ENCODE results near the gene ENTHD1. TPM values are rescaled to one million over a fixed set of nuclear protein-coding genes. Genes with fewer than 3 reads are reported as not detected.

The ENTHD1 gene
- total RNA-seq, 1 donor from 2014 or later: not detected

DNA sequence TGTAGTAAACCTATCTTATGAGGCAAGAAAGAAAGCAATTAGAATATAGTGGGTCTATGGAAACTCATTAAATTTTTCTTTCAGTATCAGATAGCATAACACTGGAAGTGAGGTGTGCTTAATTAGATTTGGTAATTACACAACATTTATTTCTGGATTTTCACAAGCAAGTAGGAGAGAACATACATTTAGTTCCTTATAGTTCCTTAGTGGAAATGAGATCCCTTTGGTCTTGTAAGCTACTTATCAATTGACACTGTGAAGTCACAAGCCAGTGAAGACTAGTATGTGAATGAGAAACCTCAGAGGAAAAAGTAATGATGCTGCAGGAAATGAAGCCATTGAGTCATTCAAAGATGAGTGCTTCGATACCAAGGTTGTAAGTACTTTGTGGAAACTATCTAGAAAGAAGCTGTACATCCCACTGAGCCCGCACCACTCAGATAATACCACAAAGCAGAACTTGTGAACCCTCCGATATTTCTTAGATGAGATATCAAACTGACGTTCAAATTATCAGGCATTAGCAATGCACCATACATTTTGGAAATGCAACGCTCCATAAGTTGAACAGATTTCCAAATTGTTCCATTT, 53.5 kb downstream of the ENTHD1 start:
- TF ChIP-seq, protein P1, sequence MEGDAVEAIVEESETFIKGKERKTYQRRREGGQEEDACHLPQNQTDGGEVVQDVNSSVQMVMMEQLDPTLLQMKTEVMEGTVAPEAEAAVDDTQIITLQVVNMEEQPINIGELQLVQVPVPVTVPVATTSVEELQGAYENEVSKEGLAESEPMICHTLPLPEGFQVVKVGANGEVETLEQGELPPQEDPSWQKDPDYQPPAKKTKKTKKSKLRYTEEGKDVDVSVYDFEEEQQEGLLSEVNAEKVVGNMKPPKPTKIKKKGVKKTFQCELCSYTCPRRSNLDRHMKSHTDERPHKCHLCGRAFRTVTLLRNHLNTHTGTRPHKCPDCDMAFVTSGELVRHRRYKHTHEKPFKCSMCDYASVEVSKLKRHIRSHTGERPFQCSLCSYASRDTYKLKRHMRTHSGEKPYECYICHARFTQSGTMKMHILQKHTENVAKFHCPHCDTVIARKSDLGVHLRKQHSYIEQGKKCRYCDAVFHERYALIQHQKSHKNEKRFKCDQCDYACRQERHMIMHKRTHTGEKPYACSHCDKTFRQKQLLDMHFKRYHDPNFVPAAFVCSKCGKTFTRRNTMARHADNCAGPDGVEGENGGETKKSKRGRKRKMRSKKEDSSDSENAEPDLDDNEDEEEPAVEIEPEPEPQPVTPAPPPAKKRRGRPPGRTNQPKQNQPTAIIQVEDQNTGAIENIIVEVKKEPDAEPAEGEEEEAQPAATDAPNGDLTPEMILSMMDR (IDR thresholded peaks at IDR 0.05; ENCODE audit: partially characterized antibody, unreplicated experiment): no peak
- no peaks in the 10 kb centered on the region for H3K9me3 Mint-ChIP-seq (ENCODE audit: unreplicated experiment)
- DNase-seq: no peak
- H3K27ac Mint-ChIP-seq (ENCODE audit: unreplicated experiment): no peak overlapping the region
- no peaks in the 10 kb centered on the region for H3K4me1 Mint-ChIP-seq (ENCODE audit: low read depth, unreplicated experiment)
- no peak overlapping the region for H3K4me3 Mint-ChIP-seq (ENCODE audit: unreplicated experiment)
- H3K36me3 Mint-ChIP-seq (ENCODE audit: unreplicated experiment): no peaks in the 10 kb centered on the region
- no peaks in the 10 kb centered on the region for H3K27me3 Mint-ChIP-seq (ENCODE audit: unreplicated experiment)

DNA sequence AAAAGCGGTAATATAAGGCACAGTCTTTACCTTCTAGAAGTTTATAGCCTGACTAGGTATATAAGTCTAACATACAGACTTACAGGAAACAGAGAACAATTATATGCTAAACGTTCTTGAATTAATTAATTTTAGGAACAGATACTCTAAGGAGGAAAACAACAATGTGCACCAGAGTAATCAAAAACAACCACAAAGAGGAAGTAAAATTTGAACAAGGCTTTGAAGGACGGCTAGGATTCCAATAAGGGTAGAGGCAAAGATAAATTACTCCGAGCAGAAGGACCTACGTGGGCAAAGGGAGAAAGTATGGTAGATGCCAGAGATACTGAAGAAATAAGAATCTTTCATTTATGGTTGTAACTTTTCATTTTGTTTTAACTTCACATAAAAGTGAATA, 54.4 kb downstream of the ENTHD1 start:
- no peak for DNase-seq
- Mint-ChIP-seq H3K27ac (ENCODE audit: unreplicated experiment) (no peak overlapping the region), H3K4me1 (ENCODE audit: low read depth, unreplicated experiment) (no peaks in the 10 kb centered on the region), H3K9me3 (ENCODE audit: unreplicated experiment) (no peaks in the 10 kb centered on the region), H3K36me3 (ENCODE audit: unreplicated experiment) (no peaks in the 10 kb centered on the region), H3K4me3 (ENCODE audit: unreplicated experiment) (no peak overlapping the region), H3K27me3 (ENCODE audit: unreplicated experiment) (no peaks in the 10 kb centered on the region)
- TF ChIP-seq, protein P1 (IDR thresholded peaks at IDR 0.05; ENCODE audit: partially characterized antibody, unreplicated experiment): no peak

DNA sequence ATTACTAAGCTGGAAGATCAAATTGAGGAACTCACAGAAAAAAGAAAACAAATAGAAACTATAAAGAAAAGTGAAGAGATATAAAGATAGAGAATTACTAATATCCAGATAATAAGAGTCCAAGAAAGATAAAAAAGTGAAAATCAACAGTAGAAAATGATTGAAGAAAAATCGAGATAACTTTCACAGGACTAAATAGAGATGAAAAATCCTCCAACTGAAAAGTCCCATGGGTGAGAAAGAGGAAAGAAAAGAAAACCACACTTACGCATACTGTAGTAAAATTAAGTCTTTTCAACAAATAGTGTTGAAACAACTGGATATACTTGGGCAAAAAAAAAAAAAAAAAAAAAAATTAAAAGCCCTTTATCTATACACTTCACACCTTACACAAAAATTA, 60.0 kb downstream of the ENTHD1 start:
- no peaks in the 10 kb centered on the region for H3K9me3 Mint-ChIP-seq (ENCODE audit: unreplicated experiment)
- DNase-seq: no peak
- no peak overlapping the region for H3K27ac Mint-ChIP-seq (ENCODE audit: unreplicated experiment)
- TF ChIP-seq, protein P1 (IDR thresholded peaks at IDR 0.05; ENCODE audit: partially characterized antibody, unreplicated experiment): no peak
- no peaks in the 10 kb centered on the region for H3K36me3 Mint-ChIP-seq (ENCODE audit: unreplicated experiment)
- H3K27me3 Mint-ChIP-seq (ENCODE audit: unreplicated experiment): no peaks in the 10 kb centered on the region
- no peak overlapping the region for H3K4me3 Mint-ChIP-seq (ENCODE audit: unreplicated experiment)
- peaks cover 2% of the 10 kb centered on the region for H3K4me1 Mint-ChIP-seq (ENCODE audit: low read depth, unreplicated experiment)

DNA sequence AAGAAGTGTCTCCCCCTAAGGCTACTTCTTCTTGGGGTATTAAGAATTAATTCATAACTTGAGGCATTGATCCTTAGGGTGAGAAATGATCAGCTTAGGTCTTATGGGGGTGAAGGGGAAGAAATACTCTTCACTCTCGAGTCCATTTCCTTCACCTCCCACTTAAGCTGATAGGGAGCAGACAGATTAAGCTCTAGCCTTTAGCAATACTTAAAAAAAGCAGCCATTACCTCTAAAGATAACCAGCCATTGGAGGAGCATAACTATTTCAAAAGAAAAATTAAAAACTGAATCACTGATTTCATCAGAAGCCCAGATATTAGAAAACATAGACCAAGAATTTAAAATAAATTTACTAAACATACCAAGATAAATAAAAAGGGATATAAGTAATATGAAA, 60.5 kb downstream of the ENTHD1 start:
- H3K27me3 Mint-ChIP-seq (ENCODE audit: unreplicated experiment): no peaks in the 10 kb centered on the region
- DNase-seq: no peak
- H3K4me1 Mint-ChIP-seq (ENCODE audit: low read depth, unreplicated experiment): peaks cover 2% of the 10 kb centered on the region
- no peaks in the 10 kb centered on the region for H3K9me3 Mint-ChIP-seq (ENCODE audit: unreplicated experiment)
- no peak overlapping the region for H3K27ac Mint-ChIP-seq (ENCODE audit: unreplicated experiment)
- TF ChIP-seq, protein P1 (IDR thresholded peaks at IDR 0.05; ENCODE audit: partially characterized antibody, unreplicated experiment): no peak
- H3K36me3 Mint-ChIP-seq (ENCODE audit: unreplicated experiment): no peaks in the 10 kb centered on the region
- no peak overlapping the region for H3K4me3 Mint-ChIP-seq (ENCODE audit: unreplicated experiment)

DNA sequence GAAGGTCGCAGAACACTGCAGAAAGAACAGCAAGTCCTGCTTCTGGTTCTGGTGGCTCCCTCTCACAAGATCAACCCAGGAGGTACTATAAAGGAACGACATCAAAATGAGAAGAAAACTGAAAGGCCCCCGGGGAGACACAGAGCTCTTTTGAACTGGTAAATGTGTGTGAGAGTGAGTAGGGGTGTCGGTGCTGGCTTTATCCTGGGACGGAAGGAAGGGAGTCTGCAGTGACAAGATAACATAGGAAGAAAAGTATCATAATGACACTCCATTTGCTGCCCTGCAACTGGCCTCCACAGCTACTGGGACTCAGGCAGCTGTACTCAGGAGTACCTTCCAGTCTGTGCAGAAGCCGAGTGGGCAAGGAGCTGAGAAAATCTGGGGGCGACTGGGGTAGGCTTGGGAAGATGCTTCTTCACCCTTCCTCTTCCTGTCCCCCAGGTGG, 60.9 kb downstream of the ENTHD1 start:
- H3K27ac Mint-ChIP-seq (ENCODE audit: unreplicated experiment): no peak overlapping the region
- H3K36me3 Mint-ChIP-seq (ENCODE audit: unreplicated experiment): no peaks in the 10 kb centered on the region
- no peak overlapping the region for H3K4me3 Mint-ChIP-seq (ENCODE audit: unreplicated experiment)
- H3K9me3 Mint-ChIP-seq (ENCODE audit: unreplicated experiment): no peaks in the 10 kb centered on the region
- H3K4me1 Mint-ChIP-seq (ENCODE audit: low read depth, unreplicated experiment): peaks cover 2% of the 10 kb centered on the region
- DNase-seq: no peak
- TF ChIP-seq, protein P1 (IDR thresholded peaks at IDR 0.05; ENCODE audit: partially characterized antibody, unreplicated experiment): no peak
- H3K27me3 Mint-ChIP-seq (ENCODE audit: unreplicated experiment): no peaks in the 10 kb centered on the region

Data from glutamatergic neuron (in vitro differentiated cells).